A673 (cell line): ENCODE data around the gene PADI1. TPM values are rescaled to one million over a fixed set of nuclear protein-coding genes. Genes with fewer than 3 reads are reported as not detected.

ENCODE experiments used
- BruUV-seq: library from RNA; stranded (reverse); fragments of 400-500 nt; replicated peaks from 2 replicates; lab custom pipeline; 2021; lab: Mats Ljungman, UMichigan
- CTCF ChIA-PET: fragments of 300-600 bp; sonication (Branson Sonifier 250); formaldehyde crosslinking; loops from one replicate; lab custom pipeline; 2022; ENCODE audit warnings: antibody characterized with exemption; lab: Charles Lee
- POLR2A ChIA-PET: fragments of 300-600 bp; sonication (Branson Sonifier 250); formaldehyde crosslinking; loops from one replicate; lab custom pipeline; 2022; ENCODE audit warnings: antibody characterized with exemption; ENCODE audit not compliant: low non-redundant PET; lab: Charles Lee
- DNase-seq: peaks from one replicate; pipeline ENCODE4 v3.0.0-alpha.2; 2015; ENCODE audit warnings: low spot score
- H3K27ac ChIP-seq: fragments of 200-600 bp; sonication (generic); 2 replicates; pipeline ENCODE4 v1.5.1; 2016; ENCODE audit warnings: mixed run types, low read depth, mild to moderate bottlenecking, mixed read lengths, antibody characterized with exemption, low read length; ENCODE audit not compliant: poor library complexity, severe bottlenecking
- H3K27me3 ChIP-seq: fragments of 200-600 bp; sonication (generic); replicated peaks from 2 replicates; pipeline ENCODE4 v1.6.1; 2017; ENCODE audit warnings: mixed run types, low read depth, mild to moderate bottlenecking, mixed read lengths, antibody characterized with exemption, low read length; ENCODE audit not compliant: insufficient read depth, poor library complexity
- H3K36me3 ChIP-seq: fragments of 200-600 bp; sonication (generic); 2 replicates; pipeline ENCODE4 v1.6.1; 2016; ENCODE audit warnings: mixed run types, mild to moderate bottlenecking, mixed read lengths, antibody characterized with exemption, low read length; ENCODE audit not compliant: insufficient read depth, poor library complexity, severe bottlenecking
- H3K4me1 ChIP-seq: fragments of 200-600 bp; sonication (generic); 2 replicates; pipeline ENCODE4 v1.6.1; 2017; ENCODE audit warnings: mixed run types, mild to moderate bottlenecking, mixed read lengths, antibody characterized with exemption, low read length; ENCODE audit not compliant: insufficient read depth, poor library complexity, severe bottlenecking
- H3K4me3 ChIP-seq: fragments of 200-600 bp; sonication (generic); 2 replicates; pipeline ENCODE4 v1.5.1; 2016; ENCODE audit warnings: low read depth, mixed run types, mild to moderate bottlenecking, mixed read lengths, low read length; ENCODE audit not compliant: poor library complexity, severe bottlenecking
- H3K9me3 ChIP-seq: fragments of 200-600 bp; sonication (generic); 2 replicates; pipeline ENCODE4 v1.6.1; 2016; ENCODE audit warnings: mixed run types, low read depth, mild to moderate bottlenecking, mixed read lengths, antibody characterized with exemption, low read length; ENCODE audit not compliant: poor library complexity, severe bottlenecking
- EZH2 ChIP-seq: fragments of 200-600 bp; sonication (generic); IDR thresholded peaks from 2 replicates; pipeline ENCODE4 v1.6.1; 2017; ENCODE audit warnings: borderline replicate concordance, low read depth, mild to moderate bottlenecking, mixed read lengths, antibody characterized with exemption, low read length; ENCODE audit not compliant: poor library complexity, severe bottlenecking
- intact Hi-C: fragments of 100-400 bp; cut with micrococcal nuclease; formaldehyde crosslinking; loops from one replicate; pipeline ENCODE4 v1.10.0; 2022; ENCODE audit not compliant: unreplicated experiment
- total RNA-seq: library from RNA; stranded (reverse); gene quantifications from 2 replicates; pipeline ENCODE4 v1.2.3, GENCODE V29; 2021
- TF ChIP-seq, protein P1 (sequence below): fragments of 300-800, 200-600 bp; sonication (generic); conservative IDR thresholded peaks from 2 replicates; pipeline ENCODE4 v1.5.1; 2017; ENCODE audit warnings: low read depth, mild to moderate bottlenecking, antibody characterized with exemption, low read length, moderate library complexity, mixed read lengths

Gene PADI1
- total RNA-seq, 1 experiment from 2014 or later = 0.56 TPM

GRCh38 chr1:17259233-17259873, 54.4 kb downstream of the PADI1 start:
- POLR2A ChIA-PET = no interaction called here
- no peak overlapping the region for H3K4me3 ChIP-seq
- no TSS peak for BruUV-seq
- H3K36me3 ChIP-seq = no peaks in the 10 kb centered on the region
- no peaks in the 10 kb centered on the region for H3K4me1 ChIP-seq
- H3K27me3 ChIP-seq = no peaks in the 10 kb centered on the region
- no peaks in the 10 kb centered on the region for H3K9me3 ChIP-seq
- DNase-seq = no peak
- intact Hi-C loops = no loop called here
- TF ChIP-seq, protein P1, sequence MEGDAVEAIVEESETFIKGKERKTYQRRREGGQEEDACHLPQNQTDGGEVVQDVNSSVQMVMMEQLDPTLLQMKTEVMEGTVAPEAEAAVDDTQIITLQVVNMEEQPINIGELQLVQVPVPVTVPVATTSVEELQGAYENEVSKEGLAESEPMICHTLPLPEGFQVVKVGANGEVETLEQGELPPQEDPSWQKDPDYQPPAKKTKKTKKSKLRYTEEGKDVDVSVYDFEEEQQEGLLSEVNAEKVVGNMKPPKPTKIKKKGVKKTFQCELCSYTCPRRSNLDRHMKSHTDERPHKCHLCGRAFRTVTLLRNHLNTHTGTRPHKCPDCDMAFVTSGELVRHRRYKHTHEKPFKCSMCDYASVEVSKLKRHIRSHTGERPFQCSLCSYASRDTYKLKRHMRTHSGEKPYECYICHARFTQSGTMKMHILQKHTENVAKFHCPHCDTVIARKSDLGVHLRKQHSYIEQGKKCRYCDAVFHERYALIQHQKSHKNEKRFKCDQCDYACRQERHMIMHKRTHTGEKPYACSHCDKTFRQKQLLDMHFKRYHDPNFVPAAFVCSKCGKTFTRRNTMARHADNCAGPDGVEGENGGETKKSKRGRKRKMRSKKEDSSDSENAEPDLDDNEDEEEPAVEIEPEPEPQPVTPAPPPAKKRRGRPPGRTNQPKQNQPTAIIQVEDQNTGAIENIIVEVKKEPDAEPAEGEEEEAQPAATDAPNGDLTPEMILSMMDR = no peak
- TF ChIP-seq EZH2 = no peak
- no peak overlapping the region for H3K27ac ChIP-seq
- CTCF ChIA-PET = no interaction called here

DNA sequence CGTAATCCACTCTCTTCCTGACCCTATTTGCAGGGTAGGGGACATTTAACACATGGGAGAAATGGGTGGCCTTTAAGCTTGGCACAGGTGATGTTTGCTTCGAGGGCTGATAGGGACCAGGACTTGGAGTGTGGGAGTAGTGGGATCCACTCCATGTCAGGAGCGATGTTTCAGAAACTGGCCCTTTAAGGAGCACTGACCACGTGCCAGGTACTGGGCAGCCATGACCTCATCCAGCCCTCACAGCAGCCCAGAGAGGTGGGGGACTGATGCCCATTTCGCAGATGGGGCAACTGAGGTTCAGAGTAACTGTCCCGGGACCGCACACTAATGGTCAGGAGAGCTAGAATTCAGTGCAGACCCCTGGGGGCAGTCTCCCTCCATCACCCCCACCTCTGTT, 55.3 kb downstream of the PADI1 start:
- POLR2A ChIA-PET = no interaction called here
- H3K9me3 ChIP-seq = no peaks in the 10 kb centered on the region
- intact Hi-C loops = no loop called here
- BruUV-seq = no TSS peak
- DNase-seq = no peak
- H3K36me3 ChIP-seq = no peaks in the 10 kb centered on the region
- no peaks in the 10 kb centered on the region for H3K4me1 ChIP-seq
- no peak overlapping the region for H3K4me3 ChIP-seq
- no peaks in the 10 kb centered on the region for H3K27me3 ChIP-seq
- H3K27ac ChIP-seq = no peak overlapping the region
- CTCF ChIA-PET = no interaction called here
- TF ChIP-seq EZH2 = no peak
- TF ChIP-seq, protein P1 = no peak

- Histone ChIP-seq H3K4me1 (no peaks in the 10 kb centered on the region), H3K9me3 (no peaks in the 10 kb centered on the region), H3K4me3 (no peak overlapping the region), H3K27ac (no peak overlapping the region), H3K27me3 (no peaks in the 10 kb centered on the region), H3K36me3 (no peaks in the 10 kb centered on the region)
- CTCF ChIA-PET = no interaction called here
- DNase-seq = no peak
- BruUV-seq = no TSS peak
- TF ChIP-seq, protein P1 = no peak
- TF ChIP-seq EZH2 = no peak
- intact Hi-C loops = no loop called here
- POLR2A ChIA-PET = no interaction called here
These were observed 55.8 kb downstream of the PADI1 start for GRCh38 chr1:17260738-17261137.
